ENCODE data around the gene AP1M2. TPM values are rescaled to one million over a fixed set of nuclear protein-coding genes. Genes with fewer than 3 reads are reported as not detected.
A peak's percentile ranks its signal among the peaks of the same experiment; 100 is the strongest.

The AP1M2 gene
- total RNA-seq, 1 experiment from 2014 or later, result 126 TPM

GRCh38 chr19:10625003-10625761 is 38.1 kb upstream of the AP1M2 start, which contains the start of gene SLC44A2:
SLC44A2 (plus strand) TSS chr19:10625553; CDS start chr19:10625634, 81 bp downstream.
- ChIA-PET POLR2A (ENCODE audit: unreplicated experiment) (interaction anchor here (0.6 to 0.7 kb wide), 3 partner anchors 23 to 222 kb away, joined by 4 to 6 read pairs (median 4); no protein-coding TSS in a partner anchor), CTCF (no interaction called here)
- peaks cover 39% of the 10 kb centered on the region for H3K79me2 ChIP-seq (ENCODE audit: low read depth)
- H4K20me1 ChIP-seq (ENCODE audit: insufficient read depth), result no peaks in the 10 kb centered on the region
- peak within 1 kb of the TSS; percentile 72 for H2AFZ ChIP-seq
- peak; percentile 76 to 95 for DNase-seq
- H3K9me3 ChIP-seq (ENCODE audit: insufficient read depth, low read depth), result no peaks in the 10 kb centered on the region
- no TSS peak for BruUV-seq (replicated peaks)
- peaks cover 22% of the 10 kb centered on the region; the same call in 1 of the 2 replicates for H3F3A ChIP-seq (ENCODE audit: insufficient read depth, low read depth)
- H3K9me2 ChIP-seq (ENCODE audit: insufficient read depth), result no peaks in the 10 kb centered on the region
- H3K36me3 ChIP-seq (ENCODE audit: low read depth), result peaks cover 13% of the 10 kb centered on the region
- H3K4me3 ChIP-seq, result peak within 1 kb of the TSS; percentile 83
- intact Hi-C loops (cut with micrococcal nuclease; ENCODE audit: unreplicated experiment), result loop anchor here (1.0 to 2.0 kb wide), 3 partner anchors 8 to 38 kb away; partner anchors contain the start of gene AP1M2
- no peaks in the 10 kb centered on the region for H3K27me3 ChIP-seq (ENCODE audit: insufficient read depth, low read depth)
- H3K4me2 ChIP-seq, result peak within 1 kb of the TSS; percentile 88
- H3K4me1 ChIP-seq (replicated peaks; ENCODE audit: insufficient read depth), result peaks cover 67% of the 10 kb centered on the region
- no peak for TF ChIP-seq EZH2 (IDR thresholded peaks at IDR 0.05; ENCODE audit: low read depth)
- no peak for TF ChIP-seq CTCF (conservative IDR thresholded peaks at IDR 0.05)
- peak within 1 kb of the TSS; percentile 56 for H3K27ac ChIP-seq

GRCh38 chr19:10624585-10624984 is 37.5 kb upstream of the AP1M2 start:
- Histone ChIP-seq H3K4me1 (replicated peaks; ENCODE audit: insufficient read depth) (peaks cover 73% of the 10 kb centered on the region), H3K4me2 (peak overlapping the region; percentile 88), H3K79me2 (ENCODE audit: low read depth) (peaks cover 39% of the 10 kb centered on the region), H3K9me3 (ENCODE audit: insufficient read depth, low read depth) (no peaks in the 10 kb centered on the region), H3K4me3 (peak overlapping the region; percentile 83; the same call in 1 of the 2 replicates), H3K9me2 (ENCODE audit: insufficient read depth) (no peaks in the 10 kb centered on the region), H3K27me3 (ENCODE audit: insufficient read depth, low read depth) (no peaks in the 10 kb centered on the region), H3F3A (ENCODE audit: insufficient read depth, low read depth) (peaks cover 28% of the 10 kb centered on the region; the same call in 1 of the 2 replicates), H3K36me3 (ENCODE audit: low read depth) (peaks cover 13% of the 10 kb centered on the region), H3K27ac (peak overlapping the region; percentile 41), H2AFZ (no peak overlapping the region), H4K20me1 (ENCODE audit: insufficient read depth) (no peaks in the 10 kb centered on the region)
- ChIA-PET POLR2A (ENCODE audit: unreplicated experiment) (interaction anchor here (0.7 kb wide), 1 partner anchor 23 kb away, joined by 4 read pairs; no protein-coding TSS in a partner anchor), CTCF (no interaction called here)
- BruUV-seq (replicated peaks), result TSS peak; percentile 39
- TF ChIP-seq CTCF (conservative IDR thresholded peaks at IDR 0.05), result no peak
- no peak for TF ChIP-seq EZH2 (IDR thresholded peaks at IDR 0.05; ENCODE audit: low read depth)
- DNase-seq, result no peak
- intact Hi-C loops (cut with micrococcal nuclease; ENCODE audit: unreplicated experiment), result loop anchor here (2.0 kb wide), 2 partner anchors 22 to 38 kb away; partner anchors contain the start of gene AP1M2

- no peak overlapping the region for H2AFZ ChIP-seq
- BruUV-seq (replicated peaks), result no TSS peak
- no peaks in the 10 kb centered on the region for H3K9me2 ChIP-seq (ENCODE audit: insufficient read depth)
- peaks cover 20% of the 10 kb centered on the region for H3K79me2 ChIP-seq (ENCODE audit: low read depth)
- H3K36me3 ChIP-seq (ENCODE audit: low read depth), result no peaks in the 10 kb centered on the region
- CTCF ChIA-PET, result no interaction called here
- H3F3A ChIP-seq (ENCODE audit: insufficient read depth, low read depth), result peaks cover 54% of the 10 kb centered on the region
- TF ChIP-seq CTCF (conservative IDR thresholded peaks at IDR 0.05), result no peak
- TF ChIP-seq EZH2 (IDR thresholded peaks at IDR 0.05; ENCODE audit: low read depth), result no peak
- no peak overlapping the region for H3K4me2 ChIP-seq
- H4K20me1 ChIP-seq (ENCODE audit: insufficient read depth), result no peaks in the 10 kb centered on the region
- H3K4me3 ChIP-seq, result no peak overlapping the region
- peak overlapping the region; percentile 99; the same call in 1 of the 2 replicates for H3K27ac ChIP-seq
- peaks cover 85% of the 10 kb centered on the region for H3K4me1 ChIP-seq (replicated peaks; ENCODE audit: insufficient read depth)
- intact Hi-C loops (cut with micrococcal nuclease; ENCODE audit: unreplicated experiment), result no loop called here
- DNase-seq, result no peak
- no peaks in the 10 kb centered on the region for H3K9me3 ChIP-seq (ENCODE audit: insufficient read depth, low read depth)
- POLR2A ChIA-PET (ENCODE audit: unreplicated experiment), result no interaction called here
- H3K27me3 ChIP-seq (ENCODE audit: insufficient read depth, low read depth), result no peaks in the 10 kb centered on the region
These were observed 34.9 kb upstream of the AP1M2 start for GRCh38 chr19:10621966-10622365.

Measured in PC-9 (cell line).